Measurements from ENCODE around the gene MRPS5.
"Not testable (repeated sequence)": the region's sequence is repeated elsewhere in the genome, so short reads cannot be mapped to it uniquely, and the experiment has no call there.

Gene MRPS5

GRCh38 chr2:95039978-95040377, 81.6 kb downstream of the MRPS5 start:
- TF ChIP-seq EZH2 (IDR thresholded peaks at IDR 0.05; ENCODE audit: borderline replicate concordance, low read length) (no peak), CTCF (IDR thresholded peaks at IDR 0.05; ENCODE audit: low read length) (no peak)
- H2AFZ ChIP-seq (ENCODE audit: low read length) = no peak overlapping the region
- H3K9ac ChIP-seq (ENCODE audit: low read length) = no peak overlapping the region
- no peaks in the 10 kb centered on the region for H3K27me3 ChIP-seq (ENCODE audit: insufficient read depth, low read length)
- H3K4me3 ChIP-seq (ENCODE audit: low read depth, low read length, poor library complexity, severe bottlenecking) = no peak overlapping the region
- no peaks in the 10 kb centered on the region for H3K9me2 ChIP-seq (ENCODE audit: low read depth, low read length)
- H3F3A ChIP-seq (ENCODE audit: insufficient read depth, low read length) = no peaks in the 10 kb centered on the region
- H3K79me2 ChIP-seq (ENCODE audit: insufficient read depth, low read length) = no peaks in the 10 kb centered on the region
- H3K9me3 ChIP-seq (ENCODE audit: low read length) = no peaks in the 10 kb centered on the region
- no peaks in the 10 kb centered on the region for H3K4me1 ChIP-seq (ENCODE audit: insufficient read depth, low read length, severe bottlenecking)
- no peaks in the 10 kb centered on the region for H4K20me1 ChIP-seq (ENCODE audit: insufficient read depth, low read length)
- H3K27ac ChIP-seq (ENCODE audit: low read depth, low read length, poor library complexity, severe bottlenecking) = no peak overlapping the region
- no peak overlapping the region for H3K4me2 ChIP-seq (ENCODE audit: low read length)
- no peaks in the 10 kb centered on the region for H3K36me3 ChIP-seq (ENCODE audit: insufficient read depth, low read length)

GRCh38 chr2:95039363-95039762, 82.2 kb downstream of the MRPS5 start:
- no peak overlapping the region for H3K4me3 ChIP-seq (ENCODE audit: low read depth, low read length, poor library complexity, severe bottlenecking)
- no peaks in the 10 kb centered on the region for H3K36me3 ChIP-seq (ENCODE audit: insufficient read depth, low read length)
- H3K27me3 ChIP-seq (ENCODE audit: insufficient read depth, low read length) = no peaks in the 10 kb centered on the region
- H4K20me1 ChIP-seq (ENCODE audit: insufficient read depth, low read length) = no peaks in the 10 kb centered on the region
- no peak for TF ChIP-seq EZH2 (IDR thresholded peaks at IDR 0.05; ENCODE audit: borderline replicate concordance, low read length)
- H3K9me3 ChIP-seq (ENCODE audit: low read length) = no peaks in the 10 kb centered on the region
- H3K4me2 ChIP-seq (ENCODE audit: low read length) = no peak overlapping the region
- no peaks in the 10 kb centered on the region for H3K9me2 ChIP-seq (ENCODE audit: low read depth, low read length)
- no peak overlapping the region for H3K27ac ChIP-seq (ENCODE audit: low read depth, low read length, poor library complexity, severe bottlenecking)
- no peaks in the 10 kb centered on the region for H3F3A ChIP-seq (ENCODE audit: insufficient read depth, low read length)
- no peaks in the 10 kb centered on the region for H3K4me1 ChIP-seq (ENCODE audit: insufficient read depth, low read length, severe bottlenecking)
- H3K9ac ChIP-seq (ENCODE audit: low read length) = no peak overlapping the region
- no peak overlapping the region for H2AFZ ChIP-seq (ENCODE audit: low read length)
- no peaks in the 10 kb centered on the region for H3K79me2 ChIP-seq (ENCODE audit: insufficient read depth, low read length)

GRCh38 chr2:95038635-95039298, 82.8 kb downstream of the MRPS5 start:
- H3K9ac ChIP-seq (ENCODE audit: low read length) = no peak overlapping the region
- H3K4me1 ChIP-seq (ENCODE audit: insufficient read depth, low read length, severe bottlenecking) = no peaks in the 10 kb centered on the region
- no peaks in the 10 kb centered on the region for H3K27me3 ChIP-seq (ENCODE audit: insufficient read depth, low read length)
- no peak overlapping the region for H3K4me2 ChIP-seq (ENCODE audit: low read length)
- no peak for TF ChIP-seq EZH2 (IDR thresholded peaks at IDR 0.05; ENCODE audit: borderline replicate concordance, low read length)
- TF ChIP-seq CTCF (IDR thresholded peaks at IDR 0.05; ENCODE audit: low read length) = no peak
- no peaks in the 10 kb centered on the region for H3K9me3 ChIP-seq (ENCODE audit: low read length)
- H3K9me2 ChIP-seq (ENCODE audit: low read depth, low read length) = no peaks in the 10 kb centered on the region
- no peak overlapping the region for H3K4me3 ChIP-seq (ENCODE audit: low read depth, low read length, poor library complexity, severe bottlenecking)
- H4K20me1 ChIP-seq (ENCODE audit: insufficient read depth, low read length) = no peaks in the 10 kb centered on the region
- H3F3A ChIP-seq (ENCODE audit: insufficient read depth, low read length) = no peaks in the 10 kb centered on the region
- no peaks in the 10 kb centered on the region for H3K36me3 ChIP-seq (ENCODE audit: insufficient read depth, low read length)
- H3K79me2 ChIP-seq (ENCODE audit: insufficient read depth, low read length) = no peaks in the 10 kb centered on the region
- no peak overlapping the region for H3K27ac ChIP-seq (ENCODE audit: low read depth, low read length, poor library complexity, severe bottlenecking)
- H2AFZ ChIP-seq (ENCODE audit: low read length) = no peak overlapping the region

- H3F3A ChIP-seq (ENCODE audit: insufficient read depth, low read length); H3K4me2 ChIP-seq (ENCODE audit: low read length); H3K9me3 ChIP-seq (ENCODE audit: low read length); H2AFZ ChIP-seq (ENCODE audit: low read length); H3K79me2 ChIP-seq (ENCODE audit: insufficient read depth, low read length); H4K20me1 ChIP-seq (ENCODE audit: insufficient read depth, low read length); H3K27ac ChIP-seq (ENCODE audit: low read depth, low read length, poor library complexity, severe bottlenecking); H3K9me2 ChIP-seq (ENCODE audit: low read depth, low read length); H3K36me3 ChIP-seq (ENCODE audit: insufficient read depth, low read length); H3K9ac ChIP-seq (ENCODE audit: low read length); H3K4me1 ChIP-seq (ENCODE audit: insufficient read depth, low read length, severe bottlenecking); H3K27me3 ChIP-seq (ENCODE audit: insufficient read depth, low read length); H3K4me3 ChIP-seq (ENCODE audit: low read depth, low read length, poor library complexity, severe bottlenecking): not testable (repeated sequence)
Measured at GRCh38 chr2:95037841-95038585, 83.6 kb downstream of the MRPS5 start.
